Stimulated activated naive CD8-positive, alpha-beta T cell treated with anti-CD3 and anti-CD28 coated beads, Interleukin-15, amount 100 ng/mL, for 72 hours (primary cell): ENCODE results near the gene RP2.

Experiments
- ATAC-seq: fragments of 150-1000 bp; cut with Tn5 transposase; 2 replicates; pipeline ENCODE4 v1.10.0; 2021; ENCODE audit warnings: mild to moderate bottlenecking, moderate library complexity
- DNase-seq, 2 donors: peaks; one replicate each; pipeline ENCODE4 v3.0.0; 2021 to 2022
- H3K27ac Mint-ChIP-seq, 2 donors: one replicate each; pipeline ENCODE4 v1.8.0; 2022; ENCODE audit warnings: mild to moderate bottlenecking in 2 of 2, mixed read lengths in 2 of 2, moderate library complexity in 2 of 2
- H3K27me3 Mint-ChIP-seq: one replicate; pipeline ENCODE4 v1.8.0; 2022; ENCODE audit warnings: mixed read lengths
- H3K4me1 Mint-ChIP-seq: one replicate; pipeline ENCODE4 v1.8.0; 2022; ENCODE audit warnings: mild to moderate bottlenecking, mixed read lengths
- H3K4me3 Mint-ChIP-seq, 2 donors: one replicate each; pipeline ENCODE4 v1.8.0; 2022; ENCODE audit warnings: mild to moderate bottlenecking in 2 of 2, mixed read lengths in 2 of 2, moderate library complexity in 1 of 2
- H3K9me3 Mint-ChIP-seq, 2 donors: one replicate each; pipeline ENCODE4 v1.8.0; 2022; ENCODE audit warnings: mixed read lengths in 2 of 2

The RP2 gene

GRCh38 chrX:46876901-46877300, 40.1 kb downstream of the RP2 start:
- H3K27ac Mint-ChIP-seq = no peak overlapping the region
- ATAC-seq = no peak
- H3K27me3 Mint-ChIP-seq = no peaks in the 10 kb centered on the region
- no peak for DNase-seq
- H3K4me1 Mint-ChIP-seq = peaks cover 10% of the 10 kb centered on the region
- no peak overlapping the region for H3K4me3 Mint-ChIP-seq
- H3K9me3 Mint-ChIP-seq = no peaks in the 10 kb centered on the region

GRCh38 chrX:46882266-46882665, 45.4 kb downstream of the RP2 start:
- Mint-ChIP-seq H3K4me1 (peaks cover 5% of the 10 kb centered on the region), H3K27ac (no peak overlapping the region), H3K4me3 (no peak overlapping the region), H3K9me3 (no peaks in the 10 kb centered on the region), H3K27me3 (no peaks in the 10 kb centered on the region)
- DNase-seq (no peak), ATAC-seq (no peak)

- H3K27ac Mint-ChIP-seq = no peak overlapping the region
- no peaks in the 10 kb centered on the region for H3K27me3 Mint-ChIP-seq
- no peak for ATAC-seq
- no peak for DNase-seq
- H3K4me3 Mint-ChIP-seq = no peak overlapping the region
- H3K4me1 Mint-ChIP-seq = no peaks in the 10 kb centered on the region
- H3K9me3 Mint-ChIP-seq = no peaks in the 10 kb centered on the region
These were observed 48.0 kb downstream of the RP2 start for GRCh38 chrX:46884799-46885198.

- no peaks in the 10 kb centered on the region for H3K4me1 Mint-ChIP-seq
- H3K4me3 Mint-ChIP-seq = no peak overlapping the region
- H3K27me3 Mint-ChIP-seq = no peaks in the 10 kb centered on the region
- ATAC-seq = no peak
- no peak for DNase-seq
- H3K27ac Mint-ChIP-seq = peak overlapping the region in 1 of 2 donors; percentile 22
- H3K9me3 Mint-ChIP-seq = no peaks in the 10 kb centered on the region
These were observed 61.4 kb downstream of the RP2 start for GRCh38 chrX:46898207-46898606.

GRCh38 chrX:46903458-46904242, 66.8 kb downstream of the RP2 start:
- peaks cover 9% of the 10 kb centered on the region for H3K27me3 Mint-ChIP-seq
- DNase-seq = peak; percentile 20 to 52
- ATAC-seq = peak; percentile 99
- peak overlapping the region; percentile 45 to 71 for H3K4me3 Mint-ChIP-seq
- no peak overlapping the region for H3K27ac Mint-ChIP-seq
- no peaks in the 10 kb centered on the region for H3K9me3 Mint-ChIP-seq
- peaks cover 6% of the 10 kb centered on the region for H3K4me1 Mint-ChIP-seq

GRCh38 chrX:46904626-46905025, 67.8 kb downstream of the RP2 start:
- ATAC-seq (no peak), DNase-seq (no peak)
- no peaks in the 10 kb centered on the region for H3K9me3 Mint-ChIP-seq
- peaks cover 6% of the 10 kb centered on the region for H3K4me1 Mint-ChIP-seq
- peaks cover 10% of the 10 kb centered on the region for H3K27me3 Mint-ChIP-seq
- H3K27ac Mint-ChIP-seq = no peak overlapping the region
- no peak overlapping the region for H3K4me3 Mint-ChIP-seq

GRCh38 chrX:46910415-46910814, 73.6 kb downstream of the RP2 start:
- Mint-ChIP-seq H3K27ac (no peak overlapping the region), H3K4me1 (peaks cover 8% of the 10 kb centered on the region), H3K4me3 (no peak overlapping the region), H3K27me3 (peaks cover 52% of the 10 kb centered on the region), H3K9me3 (no peaks in the 10 kb centered on the region)
- ATAC-seq = no peak
- DNase-seq = no peak

- ATAC-seq (peak; percentile 59), DNase-seq (peak; percentile 12 to 22)
- H3K27ac Mint-ChIP-seq = no peak within 1 kb of the TSS
- H3K4me1 Mint-ChIP-seq = peaks cover 8% of the 10 kb centered on the region
- no peaks in the 10 kb centered on the region for H3K9me3 Mint-ChIP-seq
- peaks cover 69% of the 10 kb centered on the region for H3K27me3 Mint-ChIP-seq
- peak within 1 kb of the TSS; percentile 76 to 80 for H3K4me3 Mint-ChIP-seq
These were observed 75.3 kb downstream of the RP2 start, which contains the start of gene JADE3 for GRCh38 chrX:46912098-46912602. Gene JADE3, plus strand, starts transcription at chrX:46912421. Its CDS starts 72,474 bp downstream, at chrX:46984895.

GRCh38 chrX:46912603-46913491, 76.0 kb downstream of the RP2 start:
- peaks cover 74% of the 10 kb centered on the region for H3K27me3 Mint-ChIP-seq
- H3K9me3 Mint-ChIP-seq = no peaks in the 10 kb centered on the region
- ATAC-seq (peak; percentile 83), DNase-seq (peak; percentile 17 to 34)
- no peak overlapping the region for H3K27ac Mint-ChIP-seq
- peak overlapping the region; percentile 76 to 80 for H3K4me3 Mint-ChIP-seq
- peaks cover 8% of the 10 kb centered on the region for H3K4me1 Mint-ChIP-seq

- no peak for DNase-seq
- peaks cover 69% of the 10 kb centered on the region for H3K27me3 Mint-ChIP-seq
- H3K4me3 Mint-ChIP-seq = peak overlapping the region; percentile 76 to 80
- ATAC-seq = no peak
- peaks cover 8% of the 10 kb centered on the region for H3K4me1 Mint-ChIP-seq
- H3K27ac Mint-ChIP-seq = no peak overlapping the region
- H3K9me3 Mint-ChIP-seq = no peaks in the 10 kb centered on the region
These were observed 76.8 kb downstream of the RP2 start for GRCh38 chrX:46913667-46914066.

GRCh38 chrX:46916273-46916672, 79.4 kb downstream of the RP2 start:
- Mint-ChIP-seq H3K27ac (no peak overlapping the region), H3K4me3 (no peak overlapping the region), H3K9me3 (no peaks in the 10 kb centered on the region), H3K4me1 (peaks cover 8% of the 10 kb centered on the region), H3K27me3 (peaks cover 53% of the 10 kb centered on the region)
- DNase-seq (no peak), ATAC-seq (no peak)

- H3K27ac Mint-ChIP-seq = no peak overlapping the region
- H3K4me1 Mint-ChIP-seq = peaks cover 8% of the 10 kb centered on the region
- H3K4me3 Mint-ChIP-seq = no peak overlapping the region
- DNase-seq (no peak), ATAC-seq (no peak)
- H3K27me3 Mint-ChIP-seq = peaks cover 59% of the 10 kb centered on the region
- no peaks in the 10 kb centered on the region for H3K9me3 Mint-ChIP-seq
These were observed 80.8 kb downstream of the RP2 start for GRCh38 chrX:46917622-46918021.

GRCh38 chrX:46918434-46918833, 81.6 kb downstream of the RP2 start:
- ATAC-seq = no peak
- peaks cover 57% of the 10 kb centered on the region for H3K27me3 Mint-ChIP-seq
- DNase-seq = no peak
- peaks cover 6% of the 10 kb centered on the region for H3K4me1 Mint-ChIP-seq
- no peak overlapping the region for H3K27ac Mint-ChIP-seq
- H3K9me3 Mint-ChIP-seq = no peaks in the 10 kb centered on the region
- no peak overlapping the region for H3K4me3 Mint-ChIP-seq

GRCh38 chrX:46920235-46920634, 83.4 kb downstream of the RP2 start:
- no peaks in the 10 kb centered on the region for H3K9me3 Mint-ChIP-seq
- H3K4me3 Mint-ChIP-seq = no peak overlapping the region
- no peaks in the 10 kb centered on the region for H3K4me1 Mint-ChIP-seq
- DNase-seq = no peak
- H3K27me3 Mint-ChIP-seq = peaks cover 39% of the 10 kb centered on the region
- no peak for ATAC-seq
- no peak overlapping the region for H3K27ac Mint-ChIP-seq

GRCh38 chrX:46922611-46923010, 85.8 kb downstream of the RP2 start:
- ATAC-seq = no peak
- no peaks in the 10 kb centered on the region for H3K4me1 Mint-ChIP-seq
- H3K4me3 Mint-ChIP-seq = no peak overlapping the region
- no peak for DNase-seq
- H3K27ac Mint-ChIP-seq = no peak overlapping the region
- no peaks in the 10 kb centered on the region for H3K9me3 Mint-ChIP-seq
- peaks cover 16% of the 10 kb centered on the region for H3K27me3 Mint-ChIP-seq

GRCh38 chrX:46927718-46928117, 90.9 kb downstream of the RP2 start:
- Mint-ChIP-seq H3K27me3 (peaks cover 8% of the 10 kb centered on the region), H3K27ac (no peak overlapping the region), H3K4me3 (no peak overlapping the region), H3K9me3 (no peaks in the 10 kb centered on the region), H3K4me1 (no peaks in the 10 kb centered on the region)
- ATAC-seq = no peak
- no peak for DNase-seq
